Measurements from ENCODE around the gene IFIT2.

DNA sequence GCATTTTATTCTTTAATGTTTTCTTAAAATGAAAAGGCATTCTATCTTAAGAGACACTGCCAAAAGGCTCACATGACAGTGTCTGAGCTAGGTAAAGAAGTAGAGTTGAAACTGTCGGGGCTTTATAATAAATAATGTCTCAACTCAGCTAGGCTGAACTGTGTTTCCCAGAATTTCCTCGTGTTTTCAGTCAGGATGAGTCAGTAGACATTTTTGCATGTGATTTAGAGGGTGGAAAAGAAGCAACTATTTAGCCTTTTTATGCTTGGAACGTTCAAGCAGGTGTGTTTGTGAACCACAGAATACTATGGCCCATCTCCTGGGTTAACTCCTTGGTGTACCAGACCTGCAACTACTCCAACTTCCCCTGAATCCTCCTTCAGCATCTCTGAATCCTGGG lies 26.9 kb upstream of the IFIT2 start:
- TF ChIP-seq EZH2 (IDR thresholded peaks at IDR 0.05; ENCODE audit: insufficient read depth, poor library complexity, severe bottlenecking) = no peak
- TF ChIP-seq EZH2phosphoT487 (IDR thresholded peaks at IDR 0.05; ENCODE audit: insufficient read depth, low read depth) = no peak
